A549 (cell line): ENCODE results near the gene FKBP1A.

Experiments used
- CEBPB ChIP-seq, 2 experiments: fragments of >200 bp in 1 of 2; sonication (Bioruptor Twin) in 1 of 2; formaldehyde crosslinking in 1 of 2; IDR thresholded peaks; 2 replicates each; pipeline ENCODE4 v1.6.1; 2012 to 2016
- CTCF ChIP-seq: fragments of >200 bp; sonication (Bioruptor Twin); formaldehyde crosslinking; IDR thresholded peaks from 3 replicates; pipeline ENCODE4 v1.5.1; 2016
- HOXB13 ChIP-seq: fragments of 250-450 bp; sonication (Bioruptor Pico); IDR thresholded peaks from 2 replicates; pipeline ENCODE4 v1.5.0; 2020; ENCODE audit warnings: low read depth, mild to moderate bottlenecking, moderate library complexity
- JUNB ChIP-seq: fragments of >200 bp; sonication (Bioruptor Twin); formaldehyde crosslinking; IDR thresholded peaks from 2 replicates; pipeline ENCODE4 v1.6.1; 2016
- KDM1A ChIP-seq: fragments of 200-600 bp; sonication (generic); IDR thresholded peaks from 2 replicates; pipeline ENCODE4 v1.6.1; 2016; ENCODE audit warnings: low read depth, mild to moderate bottlenecking
- NFE2L2 ChIP-seq: fragments of 150-350 bp; conservative IDR thresholded peaks from 2 replicates; pipeline ENCODE4 v1.6.1; 2014; ENCODE audit warnings: low read length
- ZC3H11A ChIP-seq: fragments of 450-650 bp; IDR thresholded peaks from 2 replicates; pipeline ENCODE4 v1.6.1; 2014; ENCODE audit warnings: antibody characterized with exemption, mild to moderate bottlenecking

- TF ChIP-seq JUNB (no peak), CTCF (no peak), CEBPB (IDR thresholded peaks at IDR 0.05) (no peak), NFE2L2 (no peak), HOXB13 (CRISPR knock-in tag) (no peak), ZC3H11A (no peak), KDM1A (no peak)
Measured at GRCh38 chr20:1388253-1388652, 4.6 kb downstream of the FKBP1A start.
